Stimulated activated CD4-positive, alpha-beta T cell treated with anti-CD3 and anti-CD28 coated beads, Interleukin-15, amount 100 ng/mL, for 24 hours (primary cell): ENCODE results near the gene SELP.
"Not testable (repeated sequence)": the region's sequence is repeated elsewhere in the genome, so short reads cannot be mapped to it uniquely, and the experiment has no call there.

ENCODE experiments used
- DNase-seq: peaks from one replicate; pipeline ENCODE4 v3.0.0-alpha.2; 2020

The SELP gene

DNA sequence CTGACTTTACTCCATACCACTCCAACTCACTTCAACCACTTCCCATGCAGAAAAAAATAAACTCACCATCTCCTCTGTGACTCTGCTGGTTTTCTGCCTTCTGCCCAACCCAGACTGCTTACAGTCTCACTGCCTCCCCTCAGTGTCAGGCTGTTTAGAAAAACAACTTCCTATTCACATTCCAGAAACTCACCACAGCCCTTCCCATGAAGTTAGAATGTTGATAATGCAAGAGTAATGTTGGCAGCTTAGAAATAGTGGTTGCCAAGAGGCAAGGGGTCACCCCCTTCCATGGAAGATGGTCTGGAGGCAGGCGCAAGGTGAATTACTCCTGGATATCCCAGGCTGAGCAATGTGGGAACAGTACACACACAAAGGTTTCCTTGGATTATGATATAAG, at the start of gene SELP:
SELP (minus strand) TSS at position 119 of the 400 bp plus-strand sequence; CDS start at position 69, 50 bp downstream.
- DNase-seq: no peak

DNA sequence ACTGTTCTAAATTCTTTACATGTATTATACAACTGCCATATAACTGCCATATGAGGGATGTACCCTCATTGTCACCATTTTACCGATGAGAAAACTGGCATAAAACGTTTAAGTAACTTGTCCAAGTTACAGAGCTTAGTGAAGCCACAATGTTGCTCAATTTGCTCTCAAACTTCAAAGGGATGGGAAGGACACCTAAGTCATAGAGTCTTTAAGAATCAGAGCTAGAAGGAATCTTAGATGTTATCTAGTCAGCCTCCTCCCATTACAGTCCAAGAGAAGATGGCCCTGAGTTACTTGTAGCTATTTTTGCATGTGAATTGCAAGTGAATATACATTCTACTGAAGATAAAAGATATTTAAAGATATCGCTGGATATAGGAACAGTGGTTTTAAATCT, 49.8 kb upstream of the SELP start:
- DNase-seq: no peak

DNA sequence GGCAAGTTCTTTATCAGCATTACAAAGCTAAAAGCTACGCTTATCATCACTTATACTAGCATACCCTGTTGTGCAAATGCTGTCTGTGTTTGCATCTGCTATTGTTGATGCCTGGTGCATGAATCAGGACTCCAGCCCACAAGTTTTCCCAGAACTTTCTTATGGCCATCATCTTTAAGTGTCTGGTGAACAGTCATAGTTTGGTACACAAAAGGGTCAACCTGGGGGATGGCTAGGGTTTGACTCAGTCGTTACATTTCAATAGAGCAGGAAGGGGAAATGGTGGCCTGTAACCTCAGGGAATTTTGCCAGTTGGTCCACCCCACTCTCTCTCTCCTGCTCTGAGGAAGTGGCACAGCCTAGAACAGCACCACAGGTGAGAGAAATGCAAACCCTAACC, 46.1 kb upstream of the SELP start:
- DNase-seq: no peak

DNA sequence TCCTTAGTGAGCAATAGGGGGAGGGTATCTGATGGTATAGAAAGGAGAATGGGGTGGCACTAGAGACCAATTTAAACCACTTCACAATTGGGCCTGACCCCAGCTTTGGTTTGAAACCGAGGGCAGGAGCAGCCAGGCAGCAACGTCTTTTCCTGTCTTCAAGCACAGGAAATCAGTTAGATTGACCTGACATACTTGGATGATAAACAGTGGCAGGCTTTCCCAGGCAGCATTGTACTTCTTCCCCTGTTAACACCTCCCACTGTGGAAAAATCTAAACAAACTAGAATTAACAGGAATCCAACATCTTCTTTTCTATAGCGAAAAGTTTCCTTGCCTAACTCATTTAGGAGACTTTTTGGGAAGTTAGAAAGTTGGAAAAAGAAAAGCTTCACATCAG, 40.9 kb upstream of the SELP start:
- DNase-seq: no peak

DNA sequence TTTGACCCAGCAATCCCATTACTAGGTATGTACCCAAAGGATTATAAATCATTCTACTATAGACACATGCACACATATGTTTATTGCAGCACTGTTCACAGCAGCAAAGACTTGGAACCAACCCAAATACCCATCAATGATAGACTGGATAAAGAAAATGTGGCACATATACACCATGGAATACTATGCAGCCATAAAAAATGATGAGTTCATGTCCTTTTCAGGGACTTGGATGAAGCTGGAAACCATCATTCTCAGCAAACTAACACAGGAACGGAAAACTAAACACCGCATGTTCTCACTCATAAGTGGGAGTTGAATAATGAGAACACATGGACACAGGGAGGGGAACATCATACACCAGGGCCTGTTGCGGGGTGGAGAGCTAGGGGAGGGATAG, 40.3 kb upstream of the SELP start:
- DNase-seq: not testable (repeated sequence)

DNA sequence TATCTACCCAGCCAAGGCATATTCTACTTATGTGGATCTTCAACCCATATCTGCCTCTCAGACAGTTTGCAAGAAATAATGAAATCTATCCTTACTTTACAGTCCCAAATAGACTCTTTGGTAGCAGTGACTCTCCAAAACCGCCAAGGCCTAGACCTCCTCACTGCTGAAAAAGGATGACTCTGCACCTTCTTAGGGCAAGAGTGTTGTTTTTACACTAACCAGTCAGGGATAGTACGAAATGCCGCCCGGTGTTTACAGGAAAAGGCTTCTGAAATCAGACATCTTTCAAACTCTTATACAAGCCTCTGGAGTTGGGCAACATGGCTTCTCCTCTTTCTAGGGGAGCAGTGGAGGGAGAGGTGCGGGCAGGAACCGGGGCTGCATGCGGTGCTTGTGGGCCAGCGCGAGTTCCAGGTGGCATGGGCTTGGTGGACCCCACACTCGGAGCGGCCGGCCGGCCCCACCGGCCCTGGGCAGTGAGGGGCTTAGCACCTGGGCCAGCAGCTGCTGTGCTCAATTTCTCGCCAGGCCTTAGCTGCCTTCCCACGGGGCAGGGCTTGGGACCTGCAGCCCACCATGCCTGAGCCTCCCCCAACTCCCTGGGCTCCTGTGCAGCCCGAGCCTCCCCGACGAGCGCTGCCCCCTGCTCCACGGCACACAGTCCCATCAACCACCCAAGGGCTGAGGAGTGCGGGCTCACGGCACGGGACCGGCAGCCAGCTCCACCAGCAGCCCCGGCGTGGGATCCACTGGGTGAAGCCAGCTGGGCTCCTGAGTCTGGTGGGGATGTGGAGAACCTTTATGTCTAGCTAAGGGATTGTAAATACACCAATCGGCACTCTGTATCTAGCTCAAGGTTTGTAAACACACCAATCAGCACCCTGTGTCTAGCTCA, 38.0 kb upstream of the SELP start:
- DNase-seq: not testable (repeated sequence)

DNA sequence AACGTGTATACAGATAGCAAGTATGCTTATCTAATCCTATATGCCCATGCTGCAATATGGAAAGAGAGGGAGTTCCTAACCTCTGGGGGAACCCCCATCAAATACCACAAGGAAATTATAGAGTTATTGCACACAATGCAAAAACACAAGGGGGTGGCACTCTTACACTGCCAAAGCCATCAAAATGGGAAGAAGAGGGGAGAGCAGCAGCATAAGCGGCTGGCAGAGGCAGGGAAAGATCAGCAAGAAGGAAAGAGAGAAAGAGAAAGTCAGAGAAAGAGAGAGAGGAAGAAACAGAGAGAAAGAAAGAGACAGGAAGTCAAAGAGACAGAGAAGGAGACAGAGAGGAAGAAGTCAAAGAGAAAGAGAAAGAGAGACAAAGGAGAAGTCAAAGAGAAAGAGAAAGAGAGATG, 37.3 kb upstream of the SELP start:
- DNase-seq: not testable (repeated sequence)

DNA sequence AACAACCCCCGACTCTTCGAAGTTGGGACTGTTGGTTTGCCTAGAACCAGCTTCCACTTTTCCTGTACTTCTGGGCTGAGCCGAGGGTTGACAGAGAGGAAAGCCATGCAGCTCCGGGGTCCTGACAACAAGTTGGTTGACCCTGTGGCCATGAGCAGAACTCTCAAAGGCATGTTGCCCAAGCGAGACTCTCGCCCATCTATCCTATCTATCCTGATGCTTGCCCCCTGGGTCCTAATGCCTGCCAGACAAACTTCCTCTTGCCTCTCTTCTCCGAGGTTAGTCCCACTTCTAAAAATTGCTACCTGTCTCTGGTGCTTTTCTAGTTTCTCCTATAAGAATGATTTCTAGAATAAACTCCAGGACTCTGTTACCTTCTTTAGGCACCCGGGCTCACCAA, 32.8 kb upstream of the SELP start:
- DNase-seq: not testable (repeated sequence)

DNA sequence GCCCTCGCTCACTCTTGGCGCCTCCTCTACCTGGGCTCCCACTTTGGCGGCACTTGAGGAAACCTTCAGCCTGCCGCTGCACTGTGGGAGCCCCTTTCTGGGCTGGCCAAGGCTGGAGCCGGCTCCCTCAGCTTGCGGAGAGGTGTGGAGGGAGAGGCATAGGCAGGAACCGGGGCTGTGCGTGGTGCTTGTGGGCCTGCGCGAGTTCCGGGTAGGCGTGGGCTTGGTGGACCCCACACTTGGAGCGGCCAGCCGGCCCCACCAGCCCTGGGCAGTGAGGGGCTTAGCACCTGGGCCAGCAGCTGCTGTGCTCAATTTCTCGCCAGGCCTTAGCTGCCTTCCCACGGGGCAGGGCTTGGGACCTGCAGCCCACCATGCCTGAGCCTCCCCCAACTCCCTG, 31.1 kb upstream of the SELP start:
- not testable (repeated sequence) for DNase-seq

DNA sequence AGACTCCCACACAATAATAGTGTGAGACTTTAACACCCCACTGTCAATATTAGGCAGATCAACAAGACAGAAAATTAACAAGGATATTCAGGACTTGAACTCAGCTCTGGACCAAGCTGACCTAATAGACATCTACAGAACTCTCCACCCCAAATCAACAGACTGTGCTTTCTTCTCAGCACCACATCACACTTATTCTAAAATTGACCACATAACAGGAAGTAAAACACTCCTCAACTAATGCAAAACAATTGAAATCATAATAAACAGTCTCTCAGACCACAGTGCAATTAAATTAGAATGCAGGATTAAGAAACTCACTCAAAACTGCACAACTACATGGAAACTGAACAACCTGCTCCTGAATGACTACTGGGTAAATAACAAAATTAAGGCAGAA, 28.9 kb upstream of the SELP start:
- DNase-seq: not testable (repeated sequence)

DNA sequence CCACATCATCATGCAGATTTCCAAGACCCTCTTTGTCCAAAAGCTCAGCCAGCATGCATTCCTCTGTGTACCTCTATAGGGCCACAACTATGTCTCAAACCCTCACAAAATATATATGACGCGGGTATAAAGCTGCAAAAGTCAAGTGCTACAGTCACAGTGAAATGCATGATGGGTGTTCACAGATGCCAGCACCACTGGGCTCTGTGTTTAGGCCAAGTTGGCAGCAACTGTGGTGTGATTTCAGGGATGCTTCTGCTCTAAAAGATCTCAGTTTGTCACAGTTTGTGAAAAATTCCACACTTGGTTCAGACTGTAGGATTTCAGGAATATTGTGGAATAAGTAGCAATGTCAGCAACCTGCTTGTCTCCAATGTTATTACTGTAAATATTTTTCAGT, 23.9 kb upstream of the SELP start:
- DNase-seq: no peak

DNA sequence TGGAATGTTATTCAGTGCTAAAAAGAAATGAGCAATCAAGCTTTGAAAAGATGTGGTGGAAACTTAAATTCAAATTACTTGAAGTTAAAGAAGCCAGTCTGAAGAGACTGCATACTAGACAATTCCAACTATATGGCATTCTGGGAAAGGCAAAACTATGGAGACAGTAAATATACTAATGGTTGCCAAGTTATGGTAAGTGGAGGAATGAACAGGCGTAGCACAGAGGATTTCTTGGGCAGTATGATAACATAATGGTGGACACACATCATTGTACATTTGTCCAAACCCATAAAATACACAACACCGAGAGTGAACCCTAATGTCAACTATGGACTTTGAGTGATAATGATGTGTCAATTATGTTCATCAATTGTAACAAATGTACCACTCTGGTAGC, 21.1 kb upstream of the SELP start:
- no peak for DNase-seq

DNA sequence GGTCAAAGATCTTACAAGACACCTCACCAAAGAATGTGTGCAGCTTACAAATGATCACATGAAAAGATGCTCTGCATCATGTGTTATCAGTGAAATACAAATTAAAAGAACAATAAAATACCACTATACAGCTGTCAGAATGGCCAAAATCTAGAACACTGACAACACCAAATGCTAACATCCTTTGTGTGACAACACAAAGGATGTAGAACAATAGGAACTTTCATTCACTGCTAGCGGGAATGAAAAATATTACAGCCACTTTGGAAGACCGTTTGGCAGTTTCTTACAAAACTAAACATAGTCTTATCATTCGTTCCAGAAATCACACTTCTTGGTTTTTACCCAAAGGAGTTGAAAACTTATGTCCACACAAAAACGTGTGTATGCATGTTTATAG, 20.6 kb upstream of the SELP start:
- no peak for DNase-seq

DNA sequence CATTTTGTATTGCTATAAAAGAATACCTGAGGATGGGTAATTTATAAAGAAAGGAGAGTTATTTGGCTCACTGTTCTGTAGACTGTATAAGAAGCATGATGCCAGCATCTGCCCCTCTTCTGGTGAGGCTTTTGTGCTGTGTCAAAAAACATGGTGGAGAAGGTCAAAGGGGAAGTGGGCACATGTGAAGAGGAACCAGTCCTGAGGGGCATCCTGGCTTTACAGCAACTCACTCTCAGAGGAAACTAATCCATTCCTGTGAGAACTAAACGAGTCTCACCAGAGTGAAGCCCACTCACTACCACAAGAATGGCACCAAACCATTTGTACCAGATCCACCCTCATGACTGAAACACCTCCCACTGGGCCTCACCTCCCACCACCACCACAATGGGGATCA, 18.8 kb upstream of the SELP start:
- DNase-seq: no peak

DNA sequence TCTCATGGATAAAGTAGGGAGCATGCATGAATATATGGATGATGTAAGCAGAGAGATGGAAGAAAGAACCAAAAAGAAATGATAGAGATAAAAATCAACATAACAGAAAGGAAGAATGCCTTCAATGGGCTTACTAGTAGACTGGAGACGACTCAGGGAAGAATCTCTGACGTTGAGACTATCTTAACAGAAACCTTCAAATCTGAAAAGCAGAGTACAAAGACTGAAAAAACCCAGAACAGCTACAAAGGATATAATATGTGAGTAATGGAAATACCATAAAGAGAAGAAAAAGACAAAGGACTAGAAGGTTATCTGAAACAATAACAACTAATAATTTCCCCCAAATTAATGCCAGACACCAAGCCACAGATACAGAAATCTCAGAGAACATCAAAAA, 18.3 kb upstream of the SELP start:
- no peak for DNase-seq

DNA sequence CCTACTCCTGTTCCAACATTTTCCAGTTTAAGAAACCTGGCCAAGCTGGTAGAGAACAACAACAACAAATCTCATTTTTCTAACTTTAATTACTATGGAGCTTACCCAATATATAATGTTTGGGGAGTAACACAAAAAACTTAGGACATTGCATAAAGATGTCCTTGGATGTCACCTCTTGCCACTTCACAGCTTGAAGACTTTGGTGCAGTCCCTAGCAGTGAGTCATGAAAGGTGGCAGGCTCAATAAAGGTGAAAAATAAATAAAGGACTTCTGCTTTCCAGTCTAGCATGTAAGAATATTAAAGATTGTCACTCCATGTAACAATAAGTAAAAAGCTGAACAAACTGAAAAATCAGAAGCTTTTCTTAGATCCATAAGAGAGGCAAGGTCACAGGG, 17.6 kb upstream of the SELP start:
- no peak for DNase-seq

DNA sequence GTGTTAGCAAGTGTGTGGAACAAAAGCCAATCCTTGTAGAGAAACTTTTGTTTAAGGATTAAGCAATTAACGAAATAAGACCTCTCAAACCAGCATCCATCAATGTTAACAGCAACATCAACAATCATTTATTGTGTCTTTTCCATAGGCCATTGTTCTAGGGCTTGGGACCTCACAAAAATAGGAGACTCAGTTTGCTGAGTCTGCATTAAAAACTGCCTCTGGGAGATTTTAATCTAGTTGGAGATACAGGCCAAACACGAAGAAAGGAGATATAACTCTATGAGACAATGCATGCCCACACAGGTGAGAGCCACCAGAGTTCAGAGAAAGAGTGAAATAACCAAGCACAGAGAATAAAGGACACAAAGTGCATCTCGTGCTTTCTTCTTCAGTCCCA, 14.4 kb upstream of the SELP start:
- DNase-seq: no peak

DNA sequence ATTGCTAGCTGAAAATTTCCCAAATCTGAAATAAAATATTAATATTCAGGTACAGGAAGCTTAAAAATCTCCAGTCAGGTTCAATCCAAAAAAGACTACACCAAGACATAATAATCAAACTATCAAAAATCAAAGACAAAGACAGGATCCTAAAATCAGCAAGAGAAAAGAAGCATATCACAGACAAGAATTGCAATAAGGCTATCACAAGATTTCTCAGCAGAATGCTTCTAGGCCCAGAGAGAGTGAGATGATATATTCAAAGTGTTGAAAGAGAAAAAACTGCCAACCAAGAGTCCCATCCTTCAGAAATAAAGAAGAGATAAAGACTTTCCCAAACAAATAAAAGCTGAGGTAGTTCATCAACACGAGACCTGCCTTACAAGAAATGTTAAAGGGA, 5.0 kb upstream of the SELP start:
- DNase-seq: no peak

DNA sequence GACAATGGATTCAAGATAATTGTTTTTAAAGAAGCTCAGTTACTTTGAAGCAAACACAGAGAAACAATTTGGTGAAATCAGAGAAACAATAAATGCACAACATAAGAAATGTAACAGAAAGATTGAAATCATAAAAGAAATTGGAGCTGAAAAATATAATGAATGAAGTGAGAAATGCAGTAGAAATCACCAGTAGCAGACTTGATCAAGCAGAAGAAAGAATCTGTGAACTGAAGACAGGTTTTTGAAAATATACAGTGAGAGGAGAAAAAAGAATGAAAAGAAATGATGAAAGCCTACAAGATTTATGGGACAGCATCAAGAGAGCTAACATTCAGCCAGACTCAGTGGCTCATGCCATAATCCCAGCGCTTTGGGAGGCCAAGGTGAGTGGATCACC, 4.2 kb upstream of the SELP start:
- no peak for DNase-seq

DNA sequence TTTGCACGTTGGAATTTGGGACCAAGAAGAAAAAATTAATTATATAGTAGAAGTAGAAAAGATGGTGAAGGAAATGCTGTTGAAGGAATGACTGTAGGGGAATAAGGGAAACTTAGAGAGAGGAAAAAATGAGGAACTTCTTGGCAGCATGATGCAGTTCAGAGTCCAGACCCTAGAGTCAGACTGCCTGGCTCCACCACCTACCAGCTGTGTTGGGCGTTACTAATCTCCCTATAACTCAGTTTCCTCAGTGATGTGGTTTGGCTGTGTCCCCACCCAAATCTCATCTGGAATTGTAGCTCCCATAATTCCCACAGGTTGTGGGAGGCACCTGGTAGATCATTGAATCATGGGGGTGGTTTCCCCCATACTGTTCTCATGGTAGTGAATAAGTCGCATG, 1.3 kb upstream of the SELP start:
- no peak for DNase-seq

DNA sequence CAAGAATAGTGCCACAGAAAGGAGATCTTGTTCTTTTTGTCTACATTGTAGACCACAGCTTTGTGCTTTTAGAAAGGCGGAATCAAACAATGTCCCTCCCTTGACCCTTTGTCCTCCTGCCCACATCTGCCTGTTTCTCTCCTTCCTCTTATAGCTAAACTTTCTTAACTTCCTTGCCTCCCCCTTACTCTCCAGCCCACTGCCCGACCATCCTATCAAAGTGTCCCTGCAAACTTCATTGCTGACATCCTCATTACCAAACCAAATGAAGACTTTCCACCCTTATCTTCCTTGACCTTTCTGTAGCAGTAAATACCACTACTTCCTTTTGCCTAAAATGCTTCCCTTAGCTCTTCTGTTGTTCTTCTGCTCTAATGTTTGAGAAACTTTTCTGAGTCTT, 5.0 kb downstream of the SELP start:
- no peak for DNase-seq

DNA sequence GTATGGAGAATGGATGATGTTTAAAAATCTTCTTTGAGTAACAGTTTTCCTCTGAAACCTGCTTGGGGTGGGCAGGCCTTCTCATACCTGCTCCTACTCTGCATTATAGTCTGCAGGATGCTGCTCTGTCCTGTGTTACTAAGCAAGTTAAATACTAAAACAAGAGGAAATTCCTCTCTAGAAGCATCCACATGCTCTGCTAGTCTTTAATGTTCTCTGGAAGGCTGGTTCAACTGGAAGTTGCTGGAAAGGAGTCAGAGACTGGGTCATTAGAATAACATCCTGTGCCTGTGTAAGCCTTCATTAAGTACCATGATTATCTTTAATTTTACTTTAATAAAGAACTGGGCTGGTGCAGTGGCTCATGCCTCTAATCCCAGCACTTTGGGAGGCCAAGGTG, 5.8 kb downstream of the SELP start:
- DNase-seq: no peak

DNA sequence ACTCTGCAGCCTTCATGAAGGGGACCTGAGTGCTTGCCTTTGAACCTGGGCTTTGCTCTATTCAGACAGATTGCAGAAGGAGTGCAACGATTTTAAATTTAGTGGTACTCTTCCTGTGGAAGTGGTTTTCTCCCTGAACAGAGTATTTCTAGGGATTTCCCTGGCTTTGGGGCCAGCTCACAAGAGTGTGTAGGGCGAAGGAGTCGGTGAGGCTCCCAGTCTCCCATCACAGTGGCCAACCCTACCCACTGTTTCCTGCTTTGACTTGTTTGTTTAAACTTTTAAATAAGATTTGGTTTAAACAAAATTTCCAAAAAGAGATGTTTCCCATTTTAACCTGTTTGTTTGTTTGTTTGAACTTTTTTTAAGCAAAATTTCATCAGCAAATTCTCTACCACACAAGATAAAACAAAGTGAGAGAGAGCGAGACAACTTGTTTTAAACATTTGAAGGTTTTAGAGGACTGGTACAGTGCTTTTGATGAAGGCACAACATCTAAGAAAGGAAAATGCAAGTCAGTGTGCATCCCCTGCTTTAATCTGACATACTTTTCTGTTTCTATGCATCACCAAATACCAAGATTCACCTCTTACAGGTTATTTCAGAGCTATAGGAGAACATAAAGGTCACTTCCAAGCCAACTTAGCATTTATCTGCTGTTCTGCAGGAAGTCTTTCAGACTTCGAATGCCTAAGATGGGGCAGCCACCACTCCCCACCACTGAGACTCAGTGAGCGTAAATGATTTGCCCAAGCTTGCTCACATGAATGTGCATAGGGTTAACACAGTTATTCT, 6.6 kb downstream of the SELP start:
- no peak for DNase-seq

DNA sequence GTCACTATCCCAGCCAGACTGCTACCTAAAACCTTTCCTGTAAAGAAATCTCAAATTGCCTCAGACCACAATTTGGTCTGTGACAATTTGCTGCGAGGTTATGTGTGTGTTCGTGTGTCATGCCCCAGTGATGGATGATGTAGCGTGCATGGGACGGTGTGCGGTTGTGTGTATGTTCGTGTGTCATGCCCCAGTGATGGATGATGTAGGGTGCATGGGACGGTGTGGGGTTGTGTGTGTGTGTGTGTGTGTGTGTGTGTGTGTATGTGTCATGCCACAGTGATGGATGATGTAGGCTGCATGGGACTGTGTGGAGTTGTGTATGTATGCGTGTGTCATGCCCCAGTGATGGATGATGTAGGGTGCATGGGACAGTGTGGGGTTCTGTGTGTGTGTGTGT, 9.4 kb downstream of the SELP start:
- no peak for DNase-seq
